GM21515 (cell line): Measurements from ENCODE around the gene GDPD5.

ENCODE experiments used
- ATAC-seq: cut with Tn5 transposase; IDR thresholded peaks from one replicate; pipeline ENCODE4 v1.9.1; 2021; ENCODE audit not compliant: unreplicated experiment

Gene GDPD5

DNA sequence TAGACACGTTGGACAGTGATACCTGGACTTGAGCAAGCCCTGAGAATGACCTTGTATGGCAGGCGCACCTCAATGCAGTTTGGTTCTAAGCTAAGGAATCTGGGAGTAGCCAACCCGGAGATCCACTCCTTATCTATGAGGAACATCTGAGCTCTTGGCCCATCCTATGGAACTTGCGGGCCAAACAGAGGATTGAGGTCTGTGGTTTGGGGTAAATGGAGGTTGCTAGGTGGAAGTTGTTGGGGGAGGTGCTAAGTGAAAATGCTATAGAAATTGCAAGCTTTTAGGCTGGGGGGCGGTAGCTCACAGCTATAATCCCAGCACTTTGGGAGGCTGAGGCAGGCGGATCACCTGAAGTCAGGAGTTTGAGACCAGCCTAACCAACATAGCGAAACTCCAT is 8.9 kb downstream of the GDPD5 start:
- ATAC-seq, result no peak

- no peak for ATAC-seq
Observed at GRCh38 chr11:75516140-75516539, 9.6 kb downstream of the GDPD5 start.

DNA sequence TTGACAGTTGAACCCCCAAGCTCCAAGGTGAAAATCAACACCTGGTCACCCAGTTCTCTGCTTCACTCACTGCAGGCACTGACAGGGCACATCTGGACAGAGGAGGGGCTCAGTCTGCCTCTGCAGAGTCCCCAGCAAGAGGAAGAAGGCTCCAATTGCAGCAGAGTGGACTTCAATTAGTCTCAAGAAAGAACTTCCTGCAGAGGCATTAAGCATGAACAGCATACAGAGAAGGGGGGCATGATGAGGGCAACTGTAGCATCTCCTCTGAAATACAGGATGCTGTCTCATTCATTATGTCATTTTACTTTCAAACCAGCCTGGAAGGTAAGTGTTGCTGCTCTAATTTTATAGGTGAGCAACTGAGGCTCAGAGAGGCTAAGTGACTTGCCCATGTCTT is 11.1 kb downstream of the GDPD5 start:
- ATAC-seq, result no peak

DNA sequence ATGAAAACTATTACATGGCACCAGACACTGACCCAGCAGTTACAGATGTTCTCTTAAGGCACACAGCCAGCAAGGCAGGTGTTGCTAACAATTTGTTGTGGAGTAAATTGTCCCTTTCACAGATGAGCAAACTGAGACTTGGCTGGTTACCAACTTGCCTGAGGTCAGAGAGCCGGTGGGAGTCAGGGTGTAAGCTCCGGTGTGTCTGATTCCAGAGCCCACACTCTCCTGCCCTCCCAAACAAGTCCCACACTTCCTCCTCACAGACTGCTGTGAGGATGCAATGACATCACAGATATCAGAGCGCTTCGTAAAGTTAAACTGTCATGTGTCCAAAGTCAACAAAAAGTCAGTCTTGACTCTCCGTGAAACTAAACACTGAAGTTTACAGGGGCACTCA is 12.5 kb downstream of the GDPD5 start:
- no peak for ATAC-seq

- no peak for ATAC-seq
Observed at GRCh38 chr11:75510723-75511019, 15.1 kb downstream of the GDPD5 start.

GRCh38 chr11:75510004-75510722 is 15.6 kb downstream of the GDPD5 start:
- no peak for ATAC-seq

DNA sequence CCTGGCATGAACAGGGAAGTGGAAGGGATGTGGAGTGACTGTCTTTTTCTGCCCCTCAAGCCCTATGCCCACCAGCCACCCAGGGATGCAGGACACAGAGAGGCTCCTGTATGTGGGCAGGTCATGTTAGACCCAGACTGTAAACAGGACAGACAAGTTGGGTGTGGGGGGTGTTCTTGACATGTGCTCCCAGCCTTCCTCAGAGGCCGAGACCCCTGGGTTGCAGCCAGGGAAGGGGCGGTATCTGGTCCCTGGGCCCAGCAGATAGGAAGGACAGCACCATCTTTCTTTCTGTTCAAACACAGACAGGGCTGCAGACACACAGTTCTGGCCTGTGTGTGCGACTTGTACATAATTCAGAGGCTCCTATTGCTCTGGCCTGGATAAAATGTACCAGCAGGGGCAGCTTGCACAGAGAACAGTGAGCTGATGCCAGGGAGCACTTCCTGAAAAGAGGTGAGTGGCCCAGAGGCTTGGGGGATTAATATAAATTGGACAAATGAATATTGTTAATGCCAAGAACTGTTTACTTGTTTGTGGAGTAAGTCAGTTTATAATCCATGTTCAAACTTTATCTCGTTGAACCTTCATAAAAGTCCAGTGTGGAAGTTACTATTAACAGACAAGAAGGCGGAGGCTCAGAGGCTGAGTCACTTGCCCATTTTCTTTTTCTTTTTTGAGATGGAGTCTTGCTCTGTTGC is 16.6 kb downstream of the GDPD5 start:
- ATAC-seq, result no peak

- ATAC-seq, result no peak
Observed at GRCh38 chr11:75508051-75508561, 17.6 kb downstream of the GDPD5 start.

GRCh38 chr11:75507571-75507970 is 18.2 kb downstream of the GDPD5 start:
- no peak for ATAC-seq

- ATAC-seq, result no peak
Observed at GRCh38 chr11:75506827-75507226, 18.9 kb downstream of the GDPD5 start.

DNA sequence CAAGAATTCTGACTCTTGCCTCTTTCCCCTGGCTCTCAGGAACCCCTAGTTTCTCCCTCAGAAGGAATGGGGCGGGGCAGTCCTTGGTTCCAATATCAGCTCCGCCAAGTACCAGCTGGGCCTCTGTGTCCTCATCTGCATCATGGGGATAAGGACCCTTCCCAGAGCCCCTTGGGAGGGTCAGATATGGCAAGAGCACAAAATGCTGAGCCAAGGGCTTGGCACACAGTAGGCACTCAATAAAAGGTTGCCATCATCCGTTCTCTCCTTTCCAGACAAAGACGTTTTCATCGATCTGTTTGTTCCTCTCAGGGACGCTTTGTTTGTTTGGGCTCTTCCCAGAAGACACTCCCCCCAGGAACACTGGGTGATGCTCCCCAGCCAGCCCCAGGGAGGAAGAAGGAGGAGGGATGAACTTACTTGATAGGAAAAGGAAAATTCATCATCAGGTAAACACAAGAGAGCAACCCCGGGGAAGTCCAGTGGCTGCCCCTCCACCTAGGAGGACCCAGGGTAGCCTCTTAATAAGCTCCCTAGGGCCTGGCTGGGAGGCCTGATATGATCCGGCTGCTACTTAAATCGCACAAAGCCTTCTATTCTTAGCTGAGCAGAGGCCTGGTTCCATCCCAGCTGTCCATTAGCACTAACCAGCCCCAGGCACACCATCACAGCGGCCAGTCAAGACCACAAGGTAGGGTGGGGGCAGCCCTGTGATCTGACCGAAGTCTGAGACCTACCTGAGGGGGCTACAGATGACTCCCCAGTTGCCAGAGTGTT is 19.6 kb downstream of the GDPD5 start:
- ATAC-seq, result no peak

DNA sequence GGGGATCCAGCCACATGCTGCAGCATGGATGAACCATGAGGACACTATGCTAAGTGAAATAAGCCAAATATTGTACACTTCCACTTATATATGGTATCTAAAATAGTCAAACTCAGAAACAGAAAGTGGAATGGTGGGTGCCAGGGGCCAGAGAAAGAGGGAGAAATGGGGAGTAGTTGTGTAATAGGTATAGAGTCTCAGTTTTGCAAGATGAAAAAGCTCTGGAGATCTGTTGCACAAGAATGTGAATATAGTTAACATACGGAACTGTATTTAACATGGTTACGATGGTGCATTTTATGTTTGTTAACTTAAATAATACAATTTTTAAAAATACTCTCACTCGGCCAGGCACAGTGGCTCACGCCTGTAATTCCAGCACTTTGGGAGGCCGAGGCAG is 21.2 kb downstream of the GDPD5 start:
- ATAC-seq, result no peak

DNA sequence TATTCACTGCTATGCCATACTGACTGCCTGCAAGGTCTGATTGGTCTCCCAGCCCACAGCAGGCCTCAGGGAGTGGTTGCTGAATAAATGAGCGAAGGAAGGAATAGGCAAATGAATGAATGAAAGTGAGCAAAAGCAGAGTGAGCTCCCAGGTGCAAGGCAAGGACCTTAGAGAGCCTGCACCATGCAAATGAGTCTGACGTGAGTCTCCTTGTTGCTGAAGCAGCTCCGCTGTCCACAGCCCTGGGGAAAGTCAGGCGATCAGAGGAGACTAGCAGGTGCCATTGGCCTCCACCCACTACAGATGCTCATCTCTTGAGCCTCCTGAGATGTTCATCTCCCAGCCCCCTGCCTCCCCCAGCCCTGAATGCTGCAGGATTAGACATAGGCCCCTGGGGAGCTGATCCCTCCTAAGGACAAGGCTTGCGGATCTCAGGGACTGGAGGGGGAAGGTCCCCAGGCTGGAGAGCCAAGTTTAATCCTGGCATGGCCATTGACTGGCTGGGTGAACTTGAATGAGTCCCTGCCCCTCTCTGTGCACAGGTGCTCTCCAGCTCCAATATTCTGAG is 22.1 kb downstream of the GDPD5 start:
- ATAC-seq, result peak; percentile 58

DNA sequence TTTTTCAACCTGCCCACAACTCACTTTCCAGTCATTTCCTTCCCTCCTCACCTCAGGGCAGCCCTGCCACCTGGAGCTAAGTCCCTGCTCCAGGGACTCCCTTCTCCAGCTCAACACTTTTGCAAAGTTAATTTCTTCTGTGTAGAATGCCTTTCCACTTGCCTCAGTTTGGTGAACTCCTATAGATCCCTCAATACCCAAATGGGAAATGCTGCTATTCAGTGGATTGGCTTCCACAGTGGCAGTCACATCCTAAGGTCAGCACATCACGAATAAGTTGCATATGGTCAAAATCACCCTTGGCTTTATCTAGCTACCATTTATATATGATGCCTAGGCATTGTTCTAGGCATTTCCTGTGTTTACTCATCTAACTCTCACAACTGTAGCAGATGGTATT is 23.6 kb downstream of the GDPD5 start:
- no peak for ATAC-seq

DNA sequence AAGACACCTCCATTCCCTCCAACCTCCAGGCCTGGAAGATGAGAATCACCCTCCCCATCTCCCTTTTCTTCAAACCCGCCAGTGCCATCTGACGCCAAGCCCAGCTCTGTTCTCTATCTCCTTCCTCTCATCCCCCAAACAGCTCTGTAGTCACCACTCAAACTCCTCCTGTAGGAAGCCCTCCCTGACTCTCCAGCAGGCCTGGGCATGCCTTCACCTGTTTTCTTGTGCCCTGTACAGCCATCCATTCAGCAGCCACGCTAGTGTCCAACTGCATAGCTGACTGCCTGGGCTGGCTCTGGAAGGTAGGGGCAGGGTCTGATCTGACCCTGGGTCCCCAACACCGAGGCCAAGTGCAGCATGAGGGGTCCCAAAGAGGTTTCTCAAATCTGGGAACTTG is 25.0 kb downstream of the GDPD5 start:
- no peak for ATAC-seq

GRCh38 chr11:75499423-75500190 is 26.1 kb downstream of the GDPD5 start:
- ATAC-seq, result no peak

DNA sequence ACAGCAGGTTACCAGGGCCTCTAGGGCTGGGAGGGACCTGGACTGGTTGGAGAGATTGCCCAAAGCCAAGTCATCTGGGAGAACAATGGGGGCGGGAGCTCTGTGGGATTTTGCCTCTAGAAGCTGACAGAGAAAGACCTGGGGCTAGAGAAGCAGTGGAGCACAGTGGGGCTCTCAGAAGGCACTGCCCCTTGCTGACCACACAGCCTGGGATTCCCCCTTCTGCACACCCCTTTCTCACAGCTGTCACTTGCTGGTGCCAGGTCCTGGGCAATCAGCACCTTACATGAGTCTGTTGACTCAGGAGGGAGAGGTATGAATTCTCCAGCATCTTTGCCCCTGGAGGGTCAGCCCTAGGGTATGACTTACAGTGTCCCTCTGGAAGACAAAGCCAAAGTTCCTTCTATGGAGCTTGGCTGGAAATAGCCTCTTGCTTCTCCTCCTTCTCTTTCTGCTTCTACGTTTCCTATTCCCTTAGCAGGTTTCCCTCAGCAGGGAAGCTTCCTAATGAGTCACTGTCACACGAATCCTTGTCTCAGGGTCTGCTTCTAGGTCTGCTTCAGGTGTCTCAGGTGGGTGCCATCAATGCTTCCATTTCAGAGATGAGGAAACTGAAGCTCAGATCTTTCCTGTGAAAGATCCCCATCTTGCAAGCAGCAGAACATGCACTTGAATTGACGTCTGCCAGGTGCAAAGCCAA is 27.0 kb downstream of the GDPD5 start:
- ATAC-seq, result no peak

DNA sequence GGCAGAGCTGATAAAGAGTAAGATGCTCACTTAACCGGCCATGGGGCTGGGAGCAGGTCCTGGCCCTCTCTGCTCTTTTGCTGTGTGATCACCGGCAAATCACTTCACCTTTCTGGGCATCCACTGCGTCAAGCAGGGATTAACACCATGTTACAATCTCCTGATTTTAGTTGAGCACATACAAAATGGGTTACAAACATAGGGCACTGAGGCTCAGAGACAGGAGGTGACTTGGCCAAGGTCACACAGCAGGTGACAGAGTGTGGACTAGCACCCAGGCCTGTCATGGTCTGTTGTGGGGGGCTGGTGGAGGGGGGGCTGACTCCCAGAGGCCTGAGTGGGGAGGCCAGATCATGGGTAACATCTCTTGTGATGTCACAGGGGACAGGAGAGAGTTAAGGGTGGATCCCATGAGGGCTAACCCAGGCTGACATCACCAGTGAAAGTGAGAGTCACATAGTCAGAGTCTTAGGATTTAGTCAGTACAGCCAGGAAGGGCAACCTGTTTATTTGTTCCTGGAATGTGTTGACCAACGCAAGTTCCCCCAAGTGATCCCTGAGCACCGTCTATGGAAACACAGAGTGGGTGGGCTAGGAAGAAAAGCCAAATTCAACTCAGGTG is 27.8 kb downstream of the GDPD5 start:
- ATAC-seq, result no peak

DNA sequence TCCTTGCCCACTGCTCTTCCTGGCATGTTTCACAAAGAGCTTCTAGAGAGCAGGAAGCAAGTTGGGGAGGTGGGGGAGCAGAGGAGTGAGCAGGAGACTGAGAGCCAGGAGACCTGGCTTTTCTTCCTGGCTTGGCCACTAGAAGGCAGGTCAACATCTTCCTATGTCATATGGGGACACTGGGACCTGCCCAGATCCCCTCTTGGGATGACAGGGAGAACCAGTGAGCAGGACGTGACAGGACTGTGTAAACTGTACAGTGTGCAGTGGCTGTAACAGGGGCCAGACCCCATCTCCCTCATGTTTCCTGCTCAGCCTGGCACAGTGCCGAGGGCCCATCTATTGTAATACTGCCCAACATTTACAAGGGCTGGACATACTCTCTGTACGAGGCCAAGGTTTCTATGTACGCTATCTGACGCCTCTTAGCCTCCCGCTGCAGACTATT is 29.4 kb downstream of the GDPD5 start:
- ATAC-seq, result no peak
